A673 (cell line): ENCODE measurements around the gene SH3RF1.

Experiments
- EZH2 ChIP-seq: fragments of 200-600 bp; sonication (generic); IDR thresholded peaks from 2 replicates; pipeline ENCODE4 v1.6.1; 2017; ENCODE audit warnings: borderline replicate concordance, low read depth, mild to moderate bottlenecking, mixed read lengths, antibody characterized with exemption, low read length; ENCODE audit not compliant: poor library complexity, severe bottlenecking
- TF ChIP-seq, protein P1 (sequence below): fragments of 300-800, 200-600 bp; sonication (generic); conservative IDR thresholded peaks from 2 replicates; pipeline ENCODE4 v1.5.1; 2017; ENCODE audit warnings: low read depth, mild to moderate bottlenecking, antibody characterized with exemption, low read length, moderate library complexity, mixed read lengths

- TF ChIP-seq, protein P1, sequence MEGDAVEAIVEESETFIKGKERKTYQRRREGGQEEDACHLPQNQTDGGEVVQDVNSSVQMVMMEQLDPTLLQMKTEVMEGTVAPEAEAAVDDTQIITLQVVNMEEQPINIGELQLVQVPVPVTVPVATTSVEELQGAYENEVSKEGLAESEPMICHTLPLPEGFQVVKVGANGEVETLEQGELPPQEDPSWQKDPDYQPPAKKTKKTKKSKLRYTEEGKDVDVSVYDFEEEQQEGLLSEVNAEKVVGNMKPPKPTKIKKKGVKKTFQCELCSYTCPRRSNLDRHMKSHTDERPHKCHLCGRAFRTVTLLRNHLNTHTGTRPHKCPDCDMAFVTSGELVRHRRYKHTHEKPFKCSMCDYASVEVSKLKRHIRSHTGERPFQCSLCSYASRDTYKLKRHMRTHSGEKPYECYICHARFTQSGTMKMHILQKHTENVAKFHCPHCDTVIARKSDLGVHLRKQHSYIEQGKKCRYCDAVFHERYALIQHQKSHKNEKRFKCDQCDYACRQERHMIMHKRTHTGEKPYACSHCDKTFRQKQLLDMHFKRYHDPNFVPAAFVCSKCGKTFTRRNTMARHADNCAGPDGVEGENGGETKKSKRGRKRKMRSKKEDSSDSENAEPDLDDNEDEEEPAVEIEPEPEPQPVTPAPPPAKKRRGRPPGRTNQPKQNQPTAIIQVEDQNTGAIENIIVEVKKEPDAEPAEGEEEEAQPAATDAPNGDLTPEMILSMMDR: no peak
- no peak for TF ChIP-seq EZH2
Observed at GRCh38 chr4:169313732-169314131, 43.0 kb upstream of the SH3RF1 start.
